Liver (tissue), 9 donors: ENCODE measurements around the gene SP110. TPM values are rescaled to one million over a fixed set of nuclear protein-coding genes. Genes with fewer than 3 reads are reported as not detected.

Source experiments
- DNase-seq: peaks from one replicate; pipeline ENCODE4 v3.0.0-alpha.2; 2017; ENCODE audit warnings: low spot score
- H3K27ac ChIP-seq, 2 donors: one replicate each; pipeline ENCODE4 v1.7.0; 2013; ENCODE audit warnings: inconsistent platforms in 2 of 2, low read length in 2 of 2, control low read depth in 1 of 2, low read depth in 1 of 2, mild to moderate bottlenecking in 1 of 2
- H3K27me3 ChIP-seq, 4 donors: one replicate each; pipeline versions ENCODE4 v1.6.1 to v1.7.0; 2013; ENCODE audit warnings: low read length in 3 of 4, inconsistent platforms in 1 of 4, mild to moderate bottlenecking in 1 of 4, moderate library complexity in 1 of 4; ENCODE audit not compliant: control insufficient read depth in 4 of 4, insufficient read depth in 4 of 4
- H3K36me3 ChIP-seq, 4 donors: one replicate each; pipeline versions ENCODE4 v1.6.1 to v1.7.0; 2013; ENCODE audit warnings: low read length in 3 of 4, mild to moderate bottlenecking in 3 of 4, low read depth in 1 of 4, moderate library complexity in 1 of 4; ENCODE audit not compliant: control insufficient read depth in 4 of 4, insufficient read depth in 3 of 4
- H3K4me1 ChIP-seq, 4 donors: one replicate each; pipeline versions ENCODE4 v1.6.1 to v1.7.0; 2013; ENCODE audit warnings: low read length in 3 of 4, mild to moderate bottlenecking in 3 of 4, moderate library complexity in 1 of 4; ENCODE audit not compliant: control insufficient read depth in 4 of 4, insufficient read depth in 4 of 4
- H3K4me3 ChIP-seq, 3 donors: one replicate each; pipeline versions ENCODE4 v1.6.1 to v1.7.0; 2013; ENCODE audit warnings: low read length in 3 of 3, control low read depth in 1 of 3, low read depth in 1 of 3, mild to moderate bottlenecking in 1 of 3
- H3K9ac ChIP-seq, 2 donors: one replicate each; pipeline ENCODE4 v1.7.0; 2013; ENCODE audit warnings: low read length in 2 of 2, mild to moderate bottlenecking in 2 of 2, moderate library complexity in 2 of 2, control low read depth in 1 of 2, low read depth in 1 of 2
- H3K9me3 ChIP-seq, 4 donors: one replicate each; pipeline versions ENCODE4 v1.6.1 to v1.7.0; 2013; ENCODE audit warnings: low read length in 3 of 4; ENCODE audit not compliant: control insufficient read depth in 4 of 4
- ATF3 ChIP-seq: IDR thresholded peaks from 2 replicates; pipeline ENCODE4 v1.6.1; 2016; ENCODE audit warnings: antibody characterized with exemption
- CTCF ChIP-seq: fragments of 150-350 bp; IDR thresholded peaks from 2 replicates; pipeline ENCODE4 v1.5.1; 2017; ENCODE audit warnings: improper control_type of control experiment, low read depth, low read length; ENCODE audit not compliant: missing input control
- EGR1 ChIP-seq, 2 donors: IDR thresholded peaks; 2 replicates each; pipeline ENCODE4 v1.6.1; 2016 to 2018; ENCODE audit warnings: antibody characterized with exemption in 2 of 2, low read depth in 2 of 2
- FOXA2 ChIP-seq: IDR thresholded peaks from 2 replicates; pipeline ENCODE4 v1.6.1; 2016; ENCODE audit warnings: antibody characterized with exemption
- GABPA ChIP-seq, 2 donors: IDR thresholded peaks in 1 of 2; conservative IDR thresholded peaks in 1 of 2; 2 replicates each; pipeline ENCODE4 v1.6.1; 2016; ENCODE audit warnings: antibody characterized with exemption in 2 of 2, mild to moderate bottlenecking in 1 of 2, moderate library complexity in 1 of 2
- HNF4A ChIP-seq, 2 donors: conservative IDR thresholded peaks; 2 replicates each; pipeline ENCODE4 v1.6.1; 2016; ENCODE audit warnings: antibody characterized with exemption in 2 of 2, mild to moderate bottlenecking in 2 of 2
- HNF4G ChIP-seq: IDR thresholded peaks from 2 replicates; pipeline ENCODE4 v1.6.1; 2016; ENCODE audit warnings: antibody characterized with exemption
- JUND ChIP-seq, 2 donors: IDR thresholded peaks; 2 replicates each; pipeline ENCODE4 v1.6.1; 2016; ENCODE audit warnings: antibody characterized with exemption in 2 of 2
- MAX ChIP-seq: IDR thresholded peaks from 2 replicates; pipeline ENCODE4 v1.6.1; 2016; ENCODE audit warnings: antibody characterized with exemption
- RAD21 ChIP-seq, 2 donors: IDR thresholded peaks; 2 replicates each; pipeline ENCODE4 v1.6.1; 2016; ENCODE audit warnings: antibody characterized with exemption in 2 of 2, mild to moderate bottlenecking in 2 of 2
- SP1 ChIP-seq: IDR thresholded peaks from 2 replicates; pipeline ENCODE4 v1.6.1; 2018; ENCODE audit warnings: antibody characterized with exemption, mild to moderate bottlenecking
- YY1 ChIP-seq: IDR thresholded peaks from 2 replicates; pipeline ENCODE4 v1.6.1; 2016; ENCODE audit warnings: antibody characterized with exemption, mild to moderate bottlenecking
- ZBTB33 ChIP-seq: IDR thresholded peaks from 2 replicates; pipeline ENCODE4 v1.6.1; 2016; ENCODE audit warnings: antibody characterized with exemption
- WGBS: extraction: QIAGEN DNeasy Blood & Tissue Kit; methylation state at CpG from one replicate; pipeline ENCODE4 v1.1.7; 2013; 5-methylcytosine and 5-hydroxymethylcytosine counted together
- polyA plus RNA-seq, 2 donors: library from polyadenylated mRNA; stranded (reverse) in 1 of 2; unstranded in 1 of 2; fragments of 200-250 nt in 1 of 2; fragments of >200 nt in 1 of 2; fragmentation: Nextera tagmentation in 1 of 2; extraction: Ambion mirVana in 1 of 2; gene quantifications; one replicate each; pipeline versions ENCODE4 v1.2.1 to v1.2.3, GENCODE V29; 2013 to 2015
- total RNA-seq, 2 donors: library from RNA; depleted of rRNA; stranded (reverse); fragments of >200 nt; gene quantifications; one replicate each; pipeline ENCODE4 v1.2.3, GENCODE V29; 2014
- donor health status: healthy.
- donor health status: healthy.
- donor health status: healthy.
- donor health status: healthy.
- donor health status: healthy.

The SP110 gene
- total and polyA plus RNA-seq, 4 donors = 5.3 to 15.4 (median 8.2) TPM

DNA sequence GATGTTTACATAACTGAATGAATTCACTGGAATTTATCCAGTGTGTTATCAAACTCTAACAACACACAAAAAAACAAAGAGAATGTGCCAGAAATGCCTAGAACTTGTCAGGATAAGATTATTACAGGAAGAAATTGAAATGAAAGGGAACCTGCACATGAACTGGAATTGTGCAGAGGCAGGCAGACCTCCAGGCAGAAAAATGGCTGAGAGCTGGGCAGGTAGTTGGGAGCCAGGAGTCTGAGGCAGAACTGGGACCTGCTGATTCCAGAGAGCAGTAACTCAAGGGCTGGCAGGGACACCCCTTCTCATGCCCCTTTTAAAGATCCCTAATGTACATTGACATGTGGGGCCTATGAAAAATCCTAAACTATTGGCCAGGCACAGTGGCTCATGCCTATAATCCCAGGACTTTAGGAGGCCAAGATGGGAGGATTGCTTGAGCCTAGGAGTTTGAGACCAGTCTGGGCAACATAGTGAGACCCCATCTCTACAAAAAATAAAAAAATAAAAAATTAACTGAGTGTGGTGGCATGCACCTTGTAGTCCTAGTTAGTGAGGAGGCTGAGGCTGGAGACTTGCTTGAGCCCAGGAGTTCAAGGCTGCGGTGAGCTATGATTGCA lies 674 bp upstream of the SP110 start:
- peak overlapping the region in 1 of 2 donors; percentile 90 for H3K9ac ChIP-seq
- 96% methylated on average over 1 of the region's 1 CpG for WGBS
- TF ChIP-seq JUND (IDR thresholded peaks at IDR 0.05) = no peak
- TF ChIP-seq ZBTB33 = no peak
- TF ChIP-seq ATF3 = no peak
- TF ChIP-seq MAX = no peak
- TF ChIP-seq FOXA2 = no peak
- TF ChIP-seq SP1 = no peak
- no peak for TF ChIP-seq EGR1 (IDR thresholded peaks at IDR 0.05; ENCODE audit: low read depth in 2 of 2)
- TF ChIP-seq CTCF = no peak
- no peak for TF ChIP-seq GABPA (IDR thresholded peaks at IDR 0.05 in 1 of 2, conservative IDR thresholded peaks at IDR 0.05 in 1 of 2)
- TF ChIP-seq RAD21 (IDR thresholded peaks at IDR 0.05) = no peak

GRCh38 chr2:230218421-230218820 lies 1.4 kb downstream of the SP110 start:
- DNase-seq = no peak
- Histone ChIP-seq H3K4me3 (peak overlapping the region in 1 of 3 donors; percentile 80), H3K27me3 (no peaks in the 10 kb centered on the region), H3K27ac (no peak overlapping the region), H3K9me3 (no peaks in the 10 kb centered on the region), H3K36me3 (peaks cover 4 to 24% (median 20%) of the 10 kb centered on the region in 4 donors), H3K4me1 (peaks cover 0 to 15% (median 7%) of the 10 kb centered on the region in 4 donors), H3K9ac (peak overlapping the region in 1 of 2 donors; percentile 9)
- TF ChIP-seq MAX = no peak
- TF ChIP-seq EGR1 (IDR thresholded peaks at IDR 0.05; ENCODE audit: low read depth in 2 of 2) = no peak
- no peak for TF ChIP-seq GABPA (IDR thresholded peaks at IDR 0.05 in 1 of 2, conservative IDR thresholded peaks at IDR 0.05 in 1 of 2)
- TF ChIP-seq JUND (IDR thresholded peaks at IDR 0.05) = no peak
- TF ChIP-seq YY1 = no peak
- no peak for TF ChIP-seq HNF4A (conservative IDR thresholded peaks at IDR 0.05)
- TF ChIP-seq HNF4G = no peak
- no peak for TF ChIP-seq ATF3
- TF ChIP-seq FOXA2 = no peak
- TF ChIP-seq CTCF = no peak
- no peak for TF ChIP-seq SP1
- 61% methylated on average over 2 of the region's 2 CpGs for WGBS

More for the DNA sequence above, 674 bp upstream of the SP110 start:
- Histone ChIP-seq H3K27me3 (no peaks in the 10 kb centered on the region), H3K36me3 (peaks cover 3 to 9% (median 8%) of the 10 kb centered on the region in 4 donors), H3K4me1 (peaks cover 0 to 15% (median 7%) of the 10 kb centered on the region in 4 donors), H3K27ac (peak overlapping the region; percentile 78 to 83), H3K9me3 (no peaks in the 10 kb centered on the region), H3K4me3 (peak overlapping the region; percentile 80 to 97 (median 92))
- no peak for DNase-seq
